ENCODE measurements around the gene GRIK4. TPM values are rescaled to one million over a fixed set of nuclear protein-coding genes. Genes with fewer than 3 reads are reported as not detected.

GRIK4 gene
- total RNA-seq, 1 donor from 2014 or later: 0.06 TPM

DNA sequence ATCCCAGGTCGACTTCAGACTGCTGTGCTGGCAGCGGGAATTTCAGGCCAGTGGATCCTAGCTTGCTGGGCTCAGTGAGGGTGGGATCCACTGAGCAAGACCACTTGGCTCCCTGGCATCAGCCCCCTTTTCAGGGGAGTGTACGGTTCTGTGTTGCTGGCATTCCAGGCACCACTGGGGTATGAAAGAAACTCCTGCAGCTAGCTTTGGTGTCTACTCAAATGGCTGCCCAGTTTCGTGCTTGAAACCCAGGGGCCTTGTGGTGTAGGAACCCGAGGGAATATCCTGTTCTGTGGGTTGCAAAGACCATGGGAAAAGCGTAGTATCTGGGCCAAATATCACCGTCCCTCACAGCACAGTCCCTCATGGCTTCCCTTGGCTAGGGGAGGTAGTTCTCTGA lies 254.8 kb downstream of the GRIK4 start:
- TF ChIP-seq, protein P1, sequence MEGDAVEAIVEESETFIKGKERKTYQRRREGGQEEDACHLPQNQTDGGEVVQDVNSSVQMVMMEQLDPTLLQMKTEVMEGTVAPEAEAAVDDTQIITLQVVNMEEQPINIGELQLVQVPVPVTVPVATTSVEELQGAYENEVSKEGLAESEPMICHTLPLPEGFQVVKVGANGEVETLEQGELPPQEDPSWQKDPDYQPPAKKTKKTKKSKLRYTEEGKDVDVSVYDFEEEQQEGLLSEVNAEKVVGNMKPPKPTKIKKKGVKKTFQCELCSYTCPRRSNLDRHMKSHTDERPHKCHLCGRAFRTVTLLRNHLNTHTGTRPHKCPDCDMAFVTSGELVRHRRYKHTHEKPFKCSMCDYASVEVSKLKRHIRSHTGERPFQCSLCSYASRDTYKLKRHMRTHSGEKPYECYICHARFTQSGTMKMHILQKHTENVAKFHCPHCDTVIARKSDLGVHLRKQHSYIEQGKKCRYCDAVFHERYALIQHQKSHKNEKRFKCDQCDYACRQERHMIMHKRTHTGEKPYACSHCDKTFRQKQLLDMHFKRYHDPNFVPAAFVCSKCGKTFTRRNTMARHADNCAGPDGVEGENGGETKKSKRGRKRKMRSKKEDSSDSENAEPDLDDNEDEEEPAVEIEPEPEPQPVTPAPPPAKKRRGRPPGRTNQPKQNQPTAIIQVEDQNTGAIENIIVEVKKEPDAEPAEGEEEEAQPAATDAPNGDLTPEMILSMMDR (conservative IDR thresholded peaks at IDR 0.05; ENCODE audit: low read depth, low read length): no peak
- no peak overlapping the region for H3K4me3 ChIP-seq (ENCODE audit: low read depth, low read length)

DNA sequence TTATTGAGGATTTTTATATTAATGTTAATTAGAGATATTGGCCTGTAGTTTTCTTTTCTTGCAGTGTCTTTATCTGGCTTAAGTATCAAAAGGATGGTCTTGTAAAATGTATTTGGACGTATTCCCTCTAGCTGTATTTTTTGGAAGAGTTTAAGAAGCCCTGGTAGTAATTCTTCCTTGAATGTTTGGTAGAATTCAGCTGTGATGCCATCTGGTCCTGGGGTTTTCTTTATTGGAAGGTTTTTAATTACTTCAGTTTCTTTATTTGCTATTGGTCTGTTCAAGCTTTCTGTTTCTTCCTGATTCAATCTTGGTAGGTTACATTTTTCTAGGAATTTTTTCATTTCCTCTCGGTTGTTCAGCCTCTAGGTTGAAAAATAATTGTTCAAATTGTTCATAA lies 257.4 kb downstream of the GRIK4 start:
- TF ChIP-seq, protein P1 (conservative IDR thresholded peaks at IDR 0.05; ENCODE audit: low read depth, low read length): no peak
- DNase-seq (ENCODE audit: low read depth): no peak
- no peak overlapping the region for H3K4me3 ChIP-seq (ENCODE audit: low read depth, low read length)

More for the DNA sequence above, 254.8 kb downstream of the GRIK4 start:
- DNase-seq (ENCODE audit: low read depth): no peak

DNA sequence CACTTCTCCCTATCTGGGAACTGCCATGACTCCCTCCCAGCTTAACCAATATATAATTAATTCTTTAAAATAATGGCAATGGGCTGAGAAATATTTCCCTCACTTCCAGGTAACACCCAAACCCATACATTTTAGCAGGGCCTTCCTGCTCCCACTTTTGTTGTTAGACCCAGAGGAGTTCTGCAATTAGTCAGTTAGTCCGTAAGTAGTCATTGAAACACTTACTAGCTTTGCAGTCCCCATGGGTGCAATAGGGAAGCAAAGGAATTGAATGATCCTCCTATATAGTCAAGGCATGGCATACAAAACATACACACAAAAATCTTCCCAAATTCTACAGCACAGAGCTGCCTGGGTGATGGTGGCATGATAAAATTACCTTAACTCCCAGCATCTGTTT lies 258.4 kb downstream of the GRIK4 start:
- TF ChIP-seq, protein P1 (conservative IDR thresholded peaks at IDR 0.05; ENCODE audit: low read depth, low read length): no peak
- DNase-seq (ENCODE audit: low read depth): no peak
- no peak overlapping the region for H3K4me3 ChIP-seq (ENCODE audit: low read depth, low read length)

DNA sequence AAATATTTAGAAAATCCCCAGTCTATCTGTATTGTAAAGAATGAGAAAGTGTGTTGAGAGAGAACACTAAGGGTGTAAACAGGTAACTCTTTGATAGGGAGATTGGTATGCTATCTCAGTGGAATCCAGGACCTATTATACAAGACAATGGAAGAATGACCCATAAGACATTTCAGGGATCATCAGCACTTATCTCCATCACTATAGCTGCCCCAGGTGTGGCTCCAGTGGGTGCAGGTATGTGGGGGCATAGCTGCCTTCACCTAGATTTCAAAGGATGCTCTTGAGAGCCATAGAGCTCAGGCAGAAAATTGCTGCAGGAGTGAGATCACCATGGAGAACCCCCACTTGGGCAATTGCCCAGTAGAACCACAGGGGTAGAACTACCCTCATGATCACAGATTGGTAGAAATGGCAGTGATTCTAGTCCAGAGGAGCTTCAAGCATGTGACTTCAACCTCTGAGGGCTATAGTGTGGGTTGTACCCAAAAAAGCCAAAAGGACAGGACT lies 260.1 kb downstream of the GRIK4 start:
- H3K4me3 ChIP-seq (ENCODE audit: low read depth, low read length): no peak overlapping the region
- no peak for DNase-seq (ENCODE audit: low read depth)
- TF ChIP-seq, protein P1 (conservative IDR thresholded peaks at IDR 0.05; ENCODE audit: low read depth, low read length): no peak

DNA sequence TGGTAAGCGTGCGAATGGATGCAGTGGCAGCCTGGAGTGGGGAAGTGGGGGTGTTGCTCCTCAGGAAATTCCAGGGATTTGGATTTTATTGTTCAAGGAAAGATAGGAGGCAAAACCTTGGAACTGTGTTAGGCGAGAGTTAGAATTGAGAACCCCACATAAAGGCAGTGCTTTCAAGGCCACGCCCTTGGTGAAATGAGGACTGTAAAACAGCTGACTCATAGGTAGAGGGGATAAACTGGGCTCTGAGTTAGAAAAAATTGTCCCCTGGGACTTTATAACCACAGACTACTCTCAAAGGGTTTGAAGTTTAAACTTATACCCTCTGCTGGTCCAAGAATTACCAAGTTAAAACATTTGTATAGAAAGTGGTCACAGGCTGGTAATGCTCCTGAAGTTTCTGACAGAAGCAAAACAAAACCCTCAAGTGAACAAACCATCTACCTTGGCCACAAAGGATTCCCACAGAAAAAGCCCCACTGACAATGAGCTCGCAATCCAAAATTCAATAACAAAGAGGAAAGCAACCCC lies 262.0 kb downstream of the GRIK4 start:
- H3K4me3 ChIP-seq (ENCODE audit: low read depth, low read length): no peak overlapping the region
- no peak for DNase-seq (ENCODE audit: low read depth)
- TF ChIP-seq, protein P1 (conservative IDR thresholded peaks at IDR 0.05; ENCODE audit: low read depth, low read length): no peak

DNA sequence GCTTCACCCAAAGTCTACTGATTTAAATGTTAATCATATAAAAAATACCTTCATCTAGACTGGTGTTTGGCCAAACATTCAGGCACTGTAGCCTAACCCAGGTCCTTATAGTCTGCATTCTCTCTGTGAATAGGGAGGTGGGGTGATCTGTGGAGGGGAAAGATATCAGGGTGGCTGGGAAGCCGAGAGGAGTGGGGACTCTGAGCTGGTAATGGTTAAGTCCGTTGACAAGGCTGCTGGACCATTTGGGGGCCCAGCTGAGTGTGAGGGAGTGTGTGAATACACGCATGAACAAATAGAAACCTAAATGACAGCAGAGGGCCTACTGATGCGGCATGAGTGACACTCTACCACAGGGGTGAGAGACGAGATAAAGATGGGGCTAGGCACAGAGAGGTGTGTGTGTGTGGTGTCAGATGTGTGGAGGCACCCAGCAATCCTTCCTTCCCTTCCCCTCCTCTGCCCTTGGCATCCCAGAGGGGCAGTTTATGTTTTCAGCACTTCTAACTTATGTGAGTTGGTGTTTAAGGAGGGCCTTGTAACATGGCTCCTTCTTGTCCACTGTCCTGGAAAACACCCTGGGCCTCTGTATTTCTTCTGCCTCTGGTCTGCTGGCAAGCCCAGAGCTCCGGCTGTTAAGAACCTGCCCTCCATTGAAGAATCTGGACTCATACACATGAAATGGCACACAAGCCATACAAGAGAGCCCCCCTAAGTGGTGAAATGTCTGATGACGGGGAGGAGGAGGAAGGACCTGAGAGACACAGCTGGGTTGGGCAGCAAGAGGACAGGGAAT lies 263.2 kb downstream of the GRIK4 start:
- DNase-seq (ENCODE audit: low read depth): no peak
- no peak overlapping the region for H3K4me3 ChIP-seq (ENCODE audit: low read depth, low read length)
- TF ChIP-seq, protein P1 (conservative IDR thresholded peaks at IDR 0.05; ENCODE audit: low read depth, low read length): no peak
